ENCODE measurements around the gene SH2D6.

DNA sequence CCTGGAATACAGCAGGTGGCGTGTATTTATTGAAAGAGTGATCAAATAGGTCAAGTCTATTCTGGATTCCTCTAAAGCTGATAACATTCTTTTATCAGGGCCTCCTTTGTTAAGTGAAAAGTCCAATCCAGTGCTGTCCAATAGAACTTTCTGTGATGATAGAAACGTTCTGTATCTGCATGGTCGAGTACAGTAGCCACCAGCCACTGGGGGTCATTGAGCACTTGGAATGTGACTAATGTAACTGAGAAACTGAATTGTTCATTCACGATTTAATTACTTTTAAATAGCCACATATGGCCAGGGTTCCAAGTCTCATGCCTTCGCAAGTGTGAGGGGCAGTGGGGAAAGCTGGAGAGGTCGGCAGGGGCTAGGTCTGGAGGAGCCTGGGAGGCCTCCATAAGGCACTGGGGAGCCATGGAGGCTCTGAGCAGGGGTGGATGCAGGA is 20.5 kb downstream of the SH2D6 start:
- TF ChIP-seq GATA2 (IDR thresholded peaks at IDR 0.05; ENCODE audit: low read depth, low read length) (no peak), GATA3 (IDR thresholded peaks at IDR 0.05; ENCODE audit: low read depth, low read length) (no peak)
